Activated CD8-positive, alpha-beta memory T cell treated with anti-CD3 and anti-CD28 coated beads, Interleukin-2, amount 10 ng/mL, durations not matched to agents 7 days and 5 days (primary cell): ENCODE data around the gene OTUD5. TPM values are rescaled to one million over a fixed set of nuclear protein-coding genes. Genes with fewer than 3 reads are reported as not detected.

ENCODE experiments used
- ATAC-seq: fragments of 150-1000 bp; cut with Tn5 transposase; one replicate; pipeline ENCODE4 v1.10.0; 2021; ENCODE audit warnings: moderate library complexity
- CTCF ChIA-PET: fragments of 350-600 bp; sonication (Branson Sonifier 250); formaldehyde crosslinking; loops from one replicate; lab custom pipeline; 2021; ENCODE audit warnings: antibody characterized with exemption; lab: Charles Lee
- DNase-seq: peaks from one replicate; pipeline ENCODE4 v3.0.0-alpha.2; 2020
- H3K27ac Mint-ChIP-seq: one replicate; pipeline ENCODE4 v1.8.0; 2021; ENCODE audit warnings: mild to moderate bottlenecking, mixed read lengths
- H3K27me3 Mint-ChIP-seq: one replicate; pipeline ENCODE4 v1.8.0; 2021; ENCODE audit warnings: mixed read lengths
- H3K36me3 Mint-ChIP-seq: one replicate; pipeline ENCODE4 v1.8.0; 2021; ENCODE audit warnings: mild to moderate bottlenecking, mixed read lengths
- H3K4me1 Mint-ChIP-seq: one replicate; pipeline ENCODE4 v1.8.0; 2021; ENCODE audit warnings: mixed read lengths
- H3K4me3 Mint-ChIP-seq: one replicate; pipeline ENCODE4 v1.8.0; 2021; ENCODE audit warnings: mild to moderate bottlenecking, moderate library complexity, mixed read lengths
- H3K9me3 Mint-ChIP-seq: one replicate; pipeline ENCODE4 v1.8.0; 2022; ENCODE audit warnings: low read depth, mixed read lengths
- total RNA-seq, 2 experiments: library from RNA; stranded (reverse); gene quantifications; one replicate each; pipeline ENCODE4 v1.2.3, GENCODE V29; 2021

OTUD5 gene
- 10 to 100 TPM; 56.9 to 65.2 TPM for total RNA-seq

DNA sequence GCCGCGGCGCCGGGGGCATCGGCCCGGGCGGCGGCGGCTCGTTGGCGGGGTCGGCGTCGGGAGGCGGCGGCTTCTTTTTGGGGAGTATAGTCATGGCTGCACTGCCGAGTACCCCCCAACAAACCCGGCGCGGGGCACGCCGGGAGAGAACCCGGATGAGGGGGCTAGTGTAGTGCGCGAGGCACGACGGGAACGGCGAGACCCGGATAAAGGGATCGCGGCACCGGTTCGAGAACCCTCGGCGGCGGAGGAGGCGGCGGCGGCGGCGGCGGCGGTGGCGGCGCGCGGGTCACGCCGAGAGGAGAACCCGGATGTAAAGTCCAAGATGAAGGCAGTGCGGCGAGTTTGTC, at the start of gene OTUD5:
OTUD5 (minus strand) TSS at position 131 of the 350 bp plus-strand sequence; CDS start at position 94, 37 bp downstream.
- Mint-ChIP-seq H3K4me1 (peaks cover 51% of the 10 kb centered on the region), H3K36me3 (peaks cover 8% of the 10 kb centered on the region), H3K27me3 (no peaks in the 10 kb centered on the region), H3K4me3 (peak within 1 kb of the TSS; percentile 98), H3K9me3 (no peaks in the 10 kb centered on the region), H3K27ac (peak within 1 kb of the TSS; percentile 100)
- CTCF ChIA-PET: interaction anchor here (0.8 to 2.9 kb wide), 5 partner anchors 15 to 383 kb away, joined by 3 to 9 read pairs (median 4); partner anchors contain the start of genes RBM3 and TFE3
- ATAC-seq: peak; percentile 64
- peak; percentile 87 for DNase-seq

- DNase-seq (no peak), ATAC-seq (no peak)
- Mint-ChIP-seq H3K36me3 (peaks cover 18% of the 10 kb centered on the region), H3K4me3 (peak overlapping the region; percentile 58), H3K27me3 (no peaks in the 10 kb centered on the region), H3K27ac (peak overlapping the region; percentile 36), H3K4me1 (peaks cover 23% of the 10 kb centered on the region), H3K9me3 (no peaks in the 10 kb centered on the region)
- CTCF ChIA-PET: no interaction called here
Measured at GRCh38 chrX:49003696-49004095, 46.3 kb upstream of the OTUD5 start.

- H3K4me3 Mint-ChIP-seq: peak within 1 kb of the TSS; percentile 99
- no peaks in the 10 kb centered on the region for H3K27me3 Mint-ChIP-seq
- peaks cover 31% of the 10 kb centered on the region for H3K36me3 Mint-ChIP-seq
- CTCF ChIA-PET: interaction anchor here (0.6 to 1.2 kb wide), 4 partner anchors 25 to 371 kb away, joined by 3 to 4 read pairs (median 4); partner anchors contain the start of gene TFE3
- DNase-seq (peak; percentile 86), ATAC-seq (peak; percentile 83)
- H3K27ac Mint-ChIP-seq: peak within 1 kb of the TSS; percentile 98
- H3K9me3 Mint-ChIP-seq: peaks cover 2% of the 10 kb centered on the region
- peaks cover 37% of the 10 kb centered on the region for H3K4me1 Mint-ChIP-seq
Measured at GRCh38 chrX:49002091-49002935, 44.9 kb upstream of the OTUD5 start, which contains the start of gene GRIPAP1. TSS of gene GRIPAP1 (minus strand) at chrX:49002264. CDS start at chrX:49002229, 35 bp downstream.

DNA sequence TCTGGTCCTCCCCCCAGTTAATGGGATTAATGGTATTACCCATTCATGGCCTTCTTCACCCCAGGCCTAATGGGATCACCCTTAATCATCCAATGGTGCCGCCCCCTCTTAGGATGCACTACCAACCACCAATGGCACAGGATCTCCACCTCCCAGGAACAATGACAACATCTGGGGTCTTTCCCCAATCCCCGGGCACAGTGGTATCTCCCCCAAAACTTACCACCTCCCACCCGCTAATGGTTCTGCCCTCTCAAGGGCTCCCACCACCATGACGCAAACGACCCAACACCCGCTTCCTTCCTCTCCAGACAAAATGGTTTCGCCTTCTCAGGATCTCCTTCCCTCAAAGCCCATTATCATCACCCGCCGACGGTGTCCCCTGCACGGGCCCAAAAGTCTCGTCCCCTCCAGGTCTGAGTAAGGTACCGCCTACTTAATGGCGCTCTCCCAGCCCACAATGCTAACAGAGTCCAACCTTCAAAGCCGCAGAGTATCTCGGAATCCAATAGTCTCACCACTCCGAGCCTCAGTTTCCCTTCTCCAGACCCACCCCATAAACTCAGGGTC, 44.2 kb upstream of the OTUD5 start:
- peaks cover 44% of the 10 kb centered on the region for H3K4me1 Mint-ChIP-seq
- peaks cover 2% of the 10 kb centered on the region for H3K9me3 Mint-ChIP-seq
- ATAC-seq (peak; percentile 58), DNase-seq (peak; percentile 73)
- H3K27ac Mint-ChIP-seq: peak overlapping the region; percentile 98
- H3K36me3 Mint-ChIP-seq: peaks cover 38% of the 10 kb centered on the region
- CTCF ChIA-PET: interaction anchor here (0.9 kb wide), 1 partner anchor 42 kb away, joined by 4 read pairs; the partner anchor contains the start of gene TFE3
- peak overlapping the region; percentile 99 for H3K4me3 Mint-ChIP-seq
- no peaks in the 10 kb centered on the region for H3K27me3 Mint-ChIP-seq

- Mint-ChIP-seq H3K27ac (peak overlapping the region; percentile 98), H3K27me3 (no peaks in the 10 kb centered on the region), H3K4me1 (peaks cover 46% of the 10 kb centered on the region), H3K4me3 (peak overlapping the region; percentile 99), H3K36me3 (peaks cover 40% of the 10 kb centered on the region), H3K9me3 (peaks cover 2% of the 10 kb centered on the region)
- CTCF ChIA-PET: no interaction called here
- DNase-seq: no peak
- ATAC-seq: no peak
Measured at GRCh38 chrX:49000636-49001035, 43.2 kb upstream of the OTUD5 start.

- peaks cover 49% of the 10 kb centered on the region for H3K36me3 Mint-ChIP-seq
- peaks cover 2% of the 10 kb centered on the region for H3K9me3 Mint-ChIP-seq
- peaks cover 46% of the 10 kb centered on the region for H3K4me1 Mint-ChIP-seq
- H3K4me3 Mint-ChIP-seq: no peak overlapping the region
- H3K27ac Mint-ChIP-seq: no peak overlapping the region
- no peaks in the 10 kb centered on the region for H3K27me3 Mint-ChIP-seq
- no peak for DNase-seq
- no peak for ATAC-seq
- CTCF ChIA-PET: no interaction called here
Measured at GRCh38 chrX:48999030-48999429, 41.6 kb upstream of the OTUD5 start.

- CTCF ChIA-PET: no interaction called here
- H3K4me3 Mint-ChIP-seq: no peak overlapping the region
Measured at GRCh38 chrX:48998391-48998790, 41.0 kb upstream of the OTUD5 start.

DNA sequence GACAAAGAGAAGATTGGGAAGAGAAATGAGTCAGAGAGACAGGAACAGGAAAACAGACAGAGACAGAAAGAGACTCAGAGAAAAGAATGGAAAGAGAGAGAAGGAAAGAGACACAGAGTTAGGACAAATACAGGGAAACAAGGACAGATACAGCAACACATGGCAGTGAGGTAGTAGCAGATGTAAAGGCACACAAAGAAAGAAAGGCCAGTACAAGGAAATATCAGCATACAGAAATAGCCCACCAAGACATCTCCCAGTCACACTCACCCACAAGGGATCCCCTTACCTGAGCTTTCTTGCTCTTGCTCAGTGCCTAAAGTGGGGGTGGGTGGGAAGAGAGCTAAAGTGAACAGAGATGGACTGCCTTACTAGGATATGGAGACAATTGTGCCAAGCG, 40.5 kb upstream of the OTUD5 start:
- no peak overlapping the region for H3K4me3 Mint-ChIP-seq
- ATAC-seq: no peak
- no peaks in the 10 kb centered on the region for H3K27me3 Mint-ChIP-seq
- CTCF ChIA-PET: no interaction called here
- peaks cover 49% of the 10 kb centered on the region for H3K36me3 Mint-ChIP-seq
- peaks cover 42% of the 10 kb centered on the region for H3K4me1 Mint-ChIP-seq
- no peak for DNase-seq
- H3K27ac Mint-ChIP-seq: peak overlapping the region; percentile 64
- peaks cover 2% of the 10 kb centered on the region for H3K9me3 Mint-ChIP-seq

More at GRCh38 chrX:48998391-48998790, 41.0 kb upstream of the OTUD5 start:
- no peaks in the 10 kb centered on the region for H3K27me3 Mint-ChIP-seq
- peaks cover 2% of the 10 kb centered on the region for H3K9me3 Mint-ChIP-seq
- ATAC-seq: no peak
- no peak overlapping the region for H3K27ac Mint-ChIP-seq
- no peak for DNase-seq
- H3K4me1 Mint-ChIP-seq: peaks cover 42% of the 10 kb centered on the region
- H3K36me3 Mint-ChIP-seq: peaks cover 49% of the 10 kb centered on the region

- H3K27ac Mint-ChIP-seq: no peak overlapping the region
- CTCF ChIA-PET: no interaction called here
- H3K27me3 Mint-ChIP-seq: no peaks in the 10 kb centered on the region
- peaks cover 42% of the 10 kb centered on the region for H3K4me1 Mint-ChIP-seq
- H3K36me3 Mint-ChIP-seq: peaks cover 51% of the 10 kb centered on the region
- no peak overlapping the region for H3K4me3 Mint-ChIP-seq
- DNase-seq (no peak), ATAC-seq (no peak)
- H3K9me3 Mint-ChIP-seq: peaks cover 2% of the 10 kb centered on the region
Measured at GRCh38 chrX:48997455-48997854, 40.0 kb upstream of the OTUD5 start.

DNA sequence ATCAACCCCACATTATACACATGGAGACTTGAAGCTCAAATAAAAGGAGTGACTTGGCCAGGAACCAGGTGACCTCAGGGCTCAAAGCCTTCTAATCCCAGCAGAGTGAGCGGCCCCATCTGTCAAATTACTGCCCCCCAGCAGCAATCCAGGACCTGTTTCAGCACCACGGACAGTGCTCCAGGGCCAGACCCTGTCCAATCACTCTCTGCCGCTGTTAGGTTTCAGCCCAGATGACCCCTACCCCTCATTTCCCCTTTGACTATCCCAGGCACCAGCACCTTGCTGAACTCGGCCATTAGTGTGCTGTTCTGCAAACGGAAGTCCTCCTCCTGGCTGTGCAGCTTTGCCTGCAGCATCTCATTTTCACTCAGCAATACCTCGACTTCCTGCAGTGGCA, 39.6 kb upstream of the OTUD5 start:
- DNase-seq (no peak), ATAC-seq (no peak)
- CTCF ChIA-PET: no interaction called here
- no peak overlapping the region for H3K27ac Mint-ChIP-seq
- no peaks in the 10 kb centered on the region for H3K27me3 Mint-ChIP-seq
- H3K4me1 Mint-ChIP-seq: peaks cover 42% of the 10 kb centered on the region
- peaks cover 2% of the 10 kb centered on the region for H3K9me3 Mint-ChIP-seq
- no peak overlapping the region for H3K4me3 Mint-ChIP-seq
- peaks cover 53% of the 10 kb centered on the region for H3K36me3 Mint-ChIP-seq

- CTCF ChIA-PET: no interaction called here
- H3K27me3 Mint-ChIP-seq: no peaks in the 10 kb centered on the region
Measured at GRCh38 chrX:48992341-48992740, 34.9 kb upstream of the OTUD5 start.

DNA sequence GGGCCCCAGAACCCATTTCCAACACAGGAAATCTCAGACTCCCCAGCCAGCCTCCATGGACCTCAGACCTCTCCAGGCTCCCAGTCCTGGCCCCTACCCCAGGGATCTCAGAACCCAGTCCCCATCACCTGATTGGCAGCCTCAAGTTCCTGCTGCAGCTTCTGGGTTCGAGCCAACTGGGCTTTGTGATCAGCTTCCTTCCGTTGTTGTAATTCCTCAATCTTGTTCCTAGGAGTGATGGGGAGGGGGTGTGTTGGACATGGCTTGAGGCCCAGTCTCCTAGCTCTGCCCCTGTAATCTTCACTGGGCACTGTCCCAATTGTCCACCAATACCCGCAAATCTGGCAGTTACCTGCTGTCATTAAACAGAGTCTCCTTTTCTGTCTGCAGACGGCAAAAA, 32.1 kb upstream of the OTUD5 start:
- Mint-ChIP-seq H3K36me3 (peaks cover 23% of the 10 kb centered on the region), H3K9me3 (no peaks in the 10 kb centered on the region), H3K4me3 (no peak overlapping the region), H3K27me3 (no peaks in the 10 kb centered on the region), H3K27ac (no peak overlapping the region), H3K4me1 (no peaks in the 10 kb centered on the region)
- no peak for DNase-seq
- ATAC-seq: no peak
- CTCF ChIA-PET: no interaction called here

More at GRCh38 chrX:48992341-48992740, 34.9 kb upstream of the OTUD5 start:
- Mint-ChIP-seq H3K9me3 (no peaks in the 10 kb centered on the region), H3K36me3 (peaks cover 32% of the 10 kb centered on the region), H3K27ac (no peak overlapping the region), H3K4me1 (peaks cover 9% of the 10 kb centered on the region), H3K4me3 (no peak overlapping the region)
- ATAC-seq (no peak), DNase-seq (no peak)

DNA sequence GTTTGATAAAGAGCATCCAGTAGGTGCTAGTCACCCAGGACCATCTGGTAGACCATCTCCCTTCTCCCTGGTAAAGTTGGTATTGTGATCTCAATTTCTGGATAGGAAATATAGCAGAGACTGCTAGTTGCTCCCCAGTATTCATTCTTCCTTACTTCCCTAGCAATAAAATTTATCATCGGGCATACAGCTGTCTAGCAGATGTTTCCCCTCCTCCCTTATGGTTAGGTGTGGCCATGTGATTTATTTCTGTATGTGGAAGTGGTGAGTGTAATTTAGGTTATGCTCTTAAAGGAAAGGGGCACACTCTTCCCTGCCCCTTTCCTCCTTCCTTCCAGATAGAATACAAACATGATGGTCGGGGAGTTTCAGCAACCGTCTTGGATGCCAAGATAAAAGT, 26.5 kb upstream of the OTUD5 start:
- H3K27me3 Mint-ChIP-seq: no peaks in the 10 kb centered on the region
- H3K4me1 Mint-ChIP-seq: no peaks in the 10 kb centered on the region
- no peak overlapping the region for H3K4me3 Mint-ChIP-seq
- H3K27ac Mint-ChIP-seq: no peak overlapping the region
- H3K9me3 Mint-ChIP-seq: no peaks in the 10 kb centered on the region
- peaks cover 39% of the 10 kb centered on the region for H3K36me3 Mint-ChIP-seq
- no peak for ATAC-seq
- DNase-seq: no peak
- CTCF ChIA-PET: no interaction called here
